Panc1 (cell line): ENCODE measurements around the gene SGPL1. TPM values are rescaled to one million over a fixed set of nuclear protein-coding genes. Genes with fewer than 3 reads are reported as not detected.

Experiments
- ATAC-seq: fragments of 200-7000 bp; cut with Tn5 transposase; 2 replicates; pipeline ENCODE4 v1.9.1; 2020; ENCODE audit warnings: mild to moderate bottlenecking, moderate library complexity
- BruUV-seq: library from RNA; stranded (reverse); fragments of 400-500 nt; replicated peaks from 2 replicates; lab custom pipeline; 2021; lab: Mats Ljungman, UMichigan
- CTCF ChIA-PET: fragments of 300-600 bp; sonication (Branson Sonifier 250); formaldehyde crosslinking; loops from one replicate; lab custom pipeline; 2022; ENCODE audit warnings: antibody characterized with exemption; lab: Charles Lee
- POLR2A ChIA-PET: fragments of 300-600 bp; sonication (Branson Sonifier 250); formaldehyde crosslinking; loops from one replicate; lab custom pipeline; 2022; ENCODE audit warnings: antibody characterized with exemption; lab: Charles Lee
- DNase-seq: peaks from one replicate; pipeline ENCODE4 v3.0.0-alpha.2; 2010; ENCODE audit warnings: low read depth, low spot score
- H3K27ac ChIP-seq: 2 replicates; pipeline ENCODE4 v1.5.1; 2011; ENCODE audit warnings: mild to moderate bottlenecking, low read length, inconsistent platforms
- H3K27me3 ChIP-seq: fragments of 200-500 bp; sonication (Bioruptor generic); 2 replicates; pipeline ENCODE4 v1.6.0; 2014; ENCODE audit warnings: low read length, inconsistent platforms; ENCODE audit not compliant: control insufficient read depth, insufficient read depth
- H3K36me3 ChIP-seq: fragments of 200-500 bp; sonication (Bioruptor generic); 2 replicates; pipeline ENCODE4 v1.5.1; 2014; ENCODE audit warnings: inconsistent platforms, mild to moderate bottlenecking, low read length, moderate library complexity; ENCODE audit not compliant: control insufficient read depth, insufficient read depth
- H3K4me1 ChIP-seq: 2 replicates; pipeline ENCODE4 v1.5.1; 2011; ENCODE audit warnings: inconsistent platforms, mild to moderate bottlenecking, low read length, moderate library complexity; ENCODE audit not compliant: control insufficient read depth, insufficient read depth
- H3K4me3 ChIP-seq, 2 experiments: 2 replicates each; pipeline ENCODE4 v1.5.1; 2011 to 2012; ENCODE audit warnings: low read depth in 2 of 2, low read length in 2 of 2, mild to moderate bottlenecking in 2 of 2, inconsistent platforms in 1 of 2, moderate library complexity in 1 of 2
- H3K9me3 ChIP-seq: fragments of 200-500 bp; sonication (Bioruptor generic); 2 replicates; pipeline ENCODE4 v1.5.1; 2014; ENCODE audit warnings: low read depth, mild to moderate bottlenecking, inconsistent platforms, low read length, moderate library complexity; ENCODE audit not compliant: control insufficient read depth, insufficient read depth
- CTCF ChIP-seq: fragments of 450-650 bp; IDR thresholded peaks from 2 replicates; pipeline ENCODE4 v1.5.1; 2017; ENCODE audit warnings: mild to moderate bottlenecking
- POLR2AphosphoS5 ChIP-seq: IDR thresholded peaks from 2 replicates; pipeline ENCODE4 v1.6.1; 2012; ENCODE audit warnings: mild to moderate bottlenecking, low read depth, low read length, moderate library complexity
- REST ChIP-seq, 2 experiments: IDR thresholded peaks; 2 replicates each; pipeline ENCODE4 v1.6.1; 2011 to 2012; ENCODE audit warnings: low read depth in 2 of 2, control low read depth in 1 of 2, low read length in 1 of 2, mild to moderate bottlenecking in 1 of 2, moderate library complexity in 1 of 2; ENCODE audit not compliant: insufficient read depth in 1 of 2
- SIN3A ChIP-seq: IDR thresholded peaks from 2 replicates; pipeline ENCODE4 v1.6.1; 2012; ENCODE audit warnings: low read depth, mild to moderate bottlenecking, low read length, moderate library complexity, borderline replicate concordance; ENCODE audit not compliant: insufficient read depth
- TCF7L2 ChIP-seq: IDR thresholded peaks from 2 replicates; pipeline ENCODE4 v1.6.1; 2011; ENCODE audit warnings: mild to moderate bottlenecking, low read depth, low read length, inconsistent platforms
- in situ Hi-C: cut with HindIII; loops from 2 replicates; pipeline ENCODE4 v1.10.0; 2016; ENCODE audit warnings: low sequenced_read_pairs, low pct_unique_long_range_greater_than_20kb
- intact Hi-C: fragments of 100-400 bp; cut with micrococcal nuclease; formaldehyde crosslinking; loops from one replicate; pipeline ENCODE4 v1.10.0; 2022; ENCODE audit not compliant: unreplicated experiment
- total RNA-seq: library from RNA; stranded (reverse); gene quantifications from one replicate; pipeline ENCODE4 v1.2.1, GENCODE V29; 2021; ENCODE audit not compliant: unreplicated experiment

Gene SGPL1
- total RNA-seq, 1 experiment from 2014 or later = 103 TPM

- no peak overlapping the region for H3K4me3 ChIP-seq
- intact Hi-C loops (no loop called here), in situ Hi-C loops (no loop called here)
- POLR2A ChIA-PET = no interaction called here
- no peak for ATAC-seq
- no peaks in the 10 kb centered on the region for H3K4me1 ChIP-seq
- CTCF ChIA-PET = no interaction called here
- H3K9me3 ChIP-seq = no peaks in the 10 kb centered on the region
- H3K36me3 ChIP-seq = no peaks in the 10 kb centered on the region
- H3K27me3 ChIP-seq = no peaks in the 10 kb centered on the region
- H3K27ac ChIP-seq = no peak overlapping the region
- TF ChIP-seq CTCF (no peak), POLR2AphosphoS5 (no peak)
- DNase-seq = no peak
- BruUV-seq = no TSS peak
These were observed 40.7 kb upstream of the SGPL1 start for GRCh38 chr10:70774810-70775678.

GRCh38 chr10:70775679-70776454, 39.9 kb upstream of the SGPL1 start:
- ChIA-PET CTCF (no interaction called here), POLR2A (interaction anchor here (0.9 kb wide), 1 partner anchor 37 kb away, joined by 4 read pairs; no protein-coding TSS in a partner anchor)
- Histone ChIP-seq H3K9me3 (no peaks in the 10 kb centered on the region), H3K27me3 (no peaks in the 10 kb centered on the region), H3K27ac (no peak overlapping the region), H3K4me1 (no peaks in the 10 kb centered on the region), H3K36me3 (no peaks in the 10 kb centered on the region), H3K4me3 (no peak overlapping the region)
- intact Hi-C loops = no loop called here
- in situ Hi-C loops = no loop called here
- no TSS peak for BruUV-seq
- TF ChIP-seq TCF7L2 (no peak), SIN3A (no peak), POLR2AphosphoS5 (no peak), CTCF (no peak), REST (IDR thresholded peaks at IDR 0.05; ENCODE audit: insufficient read depth in 1 of 2, low read depth in 2 of 2, low read length in 1 of 2) (no peak)
- ATAC-seq (no peak; the same call in 1 of the 2 replicates), DNase-seq (no peak)
